CD4-positive, alpha-beta T cell treated with Interleukin-17A for 4 hours (primary cell): ENCODE measurements around the gene DCAF10.
"Not testable (repeated sequence)": the region's sequence is repeated elsewhere in the genome, so short reads cannot be mapped to it uniquely, and the experiment has no call there.

ENCODE experiments used
- DNase-seq: peaks from one replicate; pipeline ENCODE4 v3.0.0-alpha.2; 2020; ENCODE audit warnings: mixed read lengths

DCAF10 gene

DNA sequence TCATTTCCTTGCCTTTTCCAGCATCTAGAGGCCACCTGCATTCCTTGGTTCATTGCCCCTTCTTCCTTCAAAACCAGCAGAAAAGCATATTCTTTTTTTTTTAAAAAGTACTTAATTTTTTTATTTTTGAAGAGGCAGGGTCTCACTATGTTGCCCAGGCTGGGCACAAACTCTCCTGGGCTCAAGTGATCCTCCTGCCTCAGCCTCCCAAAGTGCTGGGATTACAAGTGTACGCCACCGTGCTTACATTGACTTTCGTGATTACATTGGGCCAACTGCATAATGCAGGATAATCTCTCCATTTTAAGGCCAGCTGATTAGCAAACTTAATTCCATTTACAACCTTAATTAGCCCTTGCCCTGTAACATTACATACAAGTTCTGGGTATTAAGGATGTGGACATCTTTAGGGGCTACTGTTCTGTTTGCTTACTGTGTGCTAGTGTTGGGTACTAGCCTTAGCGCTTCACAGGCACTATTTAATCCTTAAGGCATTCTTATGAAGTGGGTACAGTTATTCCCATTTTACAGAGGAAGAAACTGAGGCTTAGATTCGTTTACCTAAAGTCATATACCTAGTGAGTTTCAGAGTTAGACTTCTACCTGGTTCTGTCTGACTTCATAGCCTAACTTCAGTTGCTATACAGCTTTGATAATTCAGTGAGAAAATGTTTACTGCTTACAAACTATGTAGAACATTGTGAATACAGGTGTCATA is 69.6 kb downstream of the DCAF10 start:
- DNase-seq, result no peak

DNA sequence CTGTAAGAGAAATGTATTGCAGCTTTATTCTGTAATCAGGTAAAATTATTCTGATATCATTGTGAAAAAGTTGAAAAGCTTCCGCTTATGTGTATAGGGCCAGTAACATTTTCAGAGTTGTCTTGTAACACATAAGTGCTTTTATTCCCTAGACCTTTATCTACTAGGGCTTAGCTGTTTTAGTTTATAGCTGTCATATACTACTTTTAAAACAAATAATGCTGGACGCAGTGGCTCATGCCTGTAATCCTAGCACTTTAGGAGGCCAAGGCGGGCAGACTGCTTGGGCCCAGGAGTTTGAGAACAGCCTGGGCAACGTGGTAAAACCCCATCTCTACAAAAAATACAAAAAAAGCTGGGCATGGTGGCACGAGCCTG is 70.2 kb downstream of the DCAF10 start:
- DNase-seq, result no peak

DNA sequence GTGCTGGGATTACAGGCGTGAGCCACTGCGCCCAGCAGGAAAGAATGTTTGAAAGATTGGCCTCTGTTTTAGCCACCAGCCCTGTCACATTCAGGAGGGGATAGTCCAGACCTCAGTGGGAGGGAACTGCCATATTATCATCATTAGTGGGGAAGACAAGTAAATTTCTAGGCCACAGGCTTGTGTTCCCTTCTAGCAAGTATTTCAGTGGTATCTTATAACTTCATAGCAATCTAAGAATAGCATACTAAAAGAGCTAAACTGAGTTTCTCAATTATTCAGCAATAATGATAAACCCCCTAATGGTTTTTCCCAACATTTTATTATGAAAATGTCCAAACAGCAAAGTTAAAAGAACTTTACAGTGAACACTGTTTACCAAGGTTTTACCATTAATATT is 73.4 kb downstream of the DCAF10 start:
- no peak for DNase-seq

DNA sequence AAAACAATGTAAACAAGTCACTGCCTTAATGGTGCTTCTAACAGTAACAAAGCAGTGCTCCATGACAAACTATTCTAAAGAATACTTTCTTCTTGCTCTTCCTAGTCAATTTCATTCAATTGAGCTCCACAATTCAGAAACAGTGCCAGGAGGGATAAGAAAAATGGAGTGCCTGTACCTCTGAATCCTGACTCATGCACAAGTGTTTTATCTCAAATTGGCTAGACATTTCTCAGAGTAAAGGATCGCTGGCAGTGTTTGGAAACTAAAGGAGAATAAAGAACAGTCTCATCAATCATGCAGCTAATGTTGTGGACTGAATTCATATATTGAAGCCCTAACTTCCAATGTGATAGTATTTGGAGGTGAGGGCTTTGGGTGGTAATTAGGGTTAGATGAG is 75.8 kb downstream of the DCAF10 start:
- no peak for DNase-seq

DNA sequence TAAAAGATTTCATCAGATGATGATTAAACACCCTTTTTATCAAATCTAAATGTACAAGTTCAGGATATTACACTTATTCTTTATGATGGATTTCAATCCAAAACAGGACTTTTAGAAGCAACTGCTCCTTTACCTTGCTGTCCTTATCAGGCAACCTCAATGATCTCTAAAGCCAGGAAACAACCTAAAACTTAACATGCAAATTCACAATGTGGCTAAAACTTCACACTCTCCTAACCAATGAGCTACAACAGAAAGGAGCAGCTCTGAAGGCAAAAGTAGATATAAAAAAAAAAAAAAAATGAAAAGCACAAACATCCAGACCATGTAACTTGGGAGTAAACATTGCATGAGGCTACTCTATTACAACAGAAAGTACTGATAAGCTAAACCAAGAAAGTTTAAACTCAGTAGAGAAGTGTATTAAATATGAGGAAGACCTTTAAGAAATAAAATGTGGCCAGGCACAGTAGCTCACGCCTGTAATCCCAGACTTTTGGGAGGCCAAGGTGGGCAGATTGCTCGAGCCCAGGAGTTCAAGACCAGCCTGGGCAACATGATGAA is 80.4 kb downstream of the DCAF10 start:
- no peak for DNase-seq

DNA sequence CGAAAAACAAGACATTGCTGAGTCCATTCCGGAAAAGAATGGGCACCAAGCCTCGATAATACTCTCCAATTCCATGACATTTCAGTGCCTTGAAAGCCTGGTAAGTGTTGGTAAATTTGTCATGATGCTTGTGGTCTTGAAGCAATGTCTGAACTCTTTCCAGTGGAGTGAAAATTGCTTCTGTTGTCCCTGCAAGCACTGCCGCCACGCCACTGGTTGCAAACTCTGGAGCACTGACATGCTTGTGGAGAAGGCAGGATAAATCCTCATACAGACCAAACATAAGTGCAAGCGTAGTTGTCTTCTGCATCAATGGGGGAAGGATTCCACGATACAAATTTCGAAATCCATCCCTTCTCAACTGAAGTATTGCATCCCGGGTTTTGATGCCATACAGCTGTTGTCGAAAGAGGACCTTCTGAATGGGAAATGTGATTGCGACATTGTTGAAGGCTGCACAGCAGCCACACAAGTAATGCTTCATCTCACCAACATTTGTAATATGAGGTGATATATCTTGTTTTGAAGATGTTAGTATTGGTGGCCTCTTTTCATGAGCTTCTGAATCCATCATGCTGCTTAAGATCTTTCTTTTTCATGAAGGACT is 87.5 kb downstream of the DCAF10 start:
- DNase-seq, result not testable (repeated sequence)

DNA sequence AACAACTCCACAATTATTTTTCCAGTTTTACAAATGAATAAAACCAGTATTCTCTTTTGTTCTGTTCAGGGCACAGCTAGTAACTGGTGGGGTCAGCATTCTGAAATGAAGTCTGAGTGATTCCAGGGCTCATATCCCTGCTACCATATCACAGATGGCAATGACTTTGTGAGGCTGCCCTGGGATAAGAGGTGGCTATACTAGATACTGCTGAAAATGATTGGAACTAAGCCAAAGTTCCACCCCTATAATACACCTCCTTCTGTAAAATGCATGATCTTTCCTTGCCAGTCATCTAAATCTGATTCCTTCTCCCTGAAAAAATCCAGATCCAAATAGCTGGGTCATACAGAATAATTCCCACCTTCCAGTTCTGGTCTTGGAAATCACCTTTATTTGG is 88.9 kb downstream of the DCAF10 start:
- DNase-seq, result no peak

DNA sequence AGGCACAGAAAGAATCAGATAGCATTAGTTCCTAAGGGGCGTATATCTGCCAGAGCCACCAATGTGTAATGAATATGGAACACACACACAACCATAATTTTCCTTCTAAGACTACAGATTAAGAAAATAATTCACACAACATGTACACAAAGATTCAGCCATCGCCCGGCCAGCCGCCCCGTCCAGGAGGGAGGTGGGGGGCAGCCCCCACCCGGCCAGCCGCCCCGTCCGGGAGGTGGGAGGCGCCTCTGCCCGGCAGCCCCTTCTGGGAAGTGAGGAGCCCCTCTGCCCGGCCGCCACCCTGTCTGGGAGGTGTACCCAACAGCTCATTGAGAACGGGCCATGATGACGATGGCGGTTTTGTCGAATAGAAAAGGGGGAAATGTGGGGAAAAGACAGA is 90.4 kb downstream of the DCAF10 start:
- DNase-seq, result not testable (repeated sequence)

DNA sequence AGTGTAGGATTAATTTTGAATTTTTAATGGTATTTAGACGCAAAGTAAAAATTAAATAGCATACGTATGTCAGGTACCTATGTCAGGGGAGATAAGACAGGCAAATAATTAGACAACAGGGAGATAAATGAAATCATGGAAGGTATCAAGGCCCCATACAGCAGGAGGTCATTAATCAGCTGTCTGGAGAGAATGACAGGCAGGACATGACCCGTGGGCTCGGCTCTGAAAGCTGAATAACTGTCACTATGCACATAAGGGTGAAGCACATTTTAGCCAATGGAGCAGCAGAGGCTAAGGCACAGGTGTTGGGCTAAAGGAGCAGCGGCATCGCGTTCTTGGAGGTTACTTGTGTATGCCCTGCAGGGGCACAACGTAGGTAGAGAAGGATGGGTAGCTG is 91.5 kb downstream of the DCAF10 start:
- DNase-seq, result no peak

DNA sequence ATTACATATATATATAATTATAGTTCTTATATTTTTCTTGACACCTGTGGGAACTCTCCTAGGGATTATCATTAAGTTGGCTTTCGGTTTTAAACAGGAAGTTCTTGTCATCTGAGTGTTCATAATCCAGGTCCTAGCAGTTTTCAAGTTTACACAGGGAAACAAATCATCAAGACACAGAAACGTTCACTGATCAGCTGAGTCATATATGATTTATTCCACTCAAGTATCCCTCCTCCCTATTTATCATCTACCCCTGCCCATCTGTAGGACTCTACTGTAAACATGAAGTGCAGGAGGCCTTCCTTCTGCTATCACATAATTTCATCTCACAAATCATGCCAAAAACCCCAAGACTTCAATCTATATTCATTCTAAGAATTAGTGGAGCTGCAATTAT is 97.1 kb downstream of the DCAF10 start:
- DNase-seq, result no peak

DNA sequence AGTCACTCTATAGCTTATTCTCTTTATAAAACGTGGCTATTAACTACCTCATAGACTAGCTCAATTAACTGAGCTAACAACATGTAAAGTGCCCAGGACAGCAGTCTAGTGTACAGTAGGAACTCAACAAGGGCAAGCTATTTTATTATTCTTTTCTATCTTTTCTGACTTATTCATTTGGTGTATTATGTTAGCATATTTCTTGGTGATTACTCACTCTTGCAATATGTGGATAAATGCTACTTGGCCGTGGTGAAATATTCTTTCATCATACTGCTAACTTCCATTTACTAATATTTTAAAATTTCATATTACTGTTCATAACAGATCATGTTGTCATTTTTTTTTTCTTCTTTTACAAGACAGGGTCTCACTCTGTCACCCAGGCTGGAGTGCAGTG is 98.4 kb downstream of the DCAF10 start:
- DNase-seq, result no peak

DNA sequence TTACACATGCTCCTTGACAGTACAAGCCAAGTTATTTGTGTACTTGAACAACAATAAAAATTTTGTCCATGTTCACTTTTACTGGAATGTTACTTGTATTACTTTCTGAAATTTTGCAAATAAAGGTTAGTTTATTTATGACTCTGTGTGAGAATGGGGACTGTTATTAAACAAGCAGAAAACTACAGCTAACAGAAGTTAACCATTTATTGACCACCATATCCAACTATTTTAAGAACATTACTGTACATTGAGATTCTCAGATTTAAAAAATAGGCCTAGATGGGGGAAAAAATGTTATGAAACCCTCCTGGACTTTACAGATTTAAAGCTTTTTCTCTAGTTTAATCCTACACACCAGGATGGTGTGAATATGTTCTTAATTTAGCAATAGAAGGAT is 101.5 kb downstream of the DCAF10 start:
- no peak for DNase-seq

DNA sequence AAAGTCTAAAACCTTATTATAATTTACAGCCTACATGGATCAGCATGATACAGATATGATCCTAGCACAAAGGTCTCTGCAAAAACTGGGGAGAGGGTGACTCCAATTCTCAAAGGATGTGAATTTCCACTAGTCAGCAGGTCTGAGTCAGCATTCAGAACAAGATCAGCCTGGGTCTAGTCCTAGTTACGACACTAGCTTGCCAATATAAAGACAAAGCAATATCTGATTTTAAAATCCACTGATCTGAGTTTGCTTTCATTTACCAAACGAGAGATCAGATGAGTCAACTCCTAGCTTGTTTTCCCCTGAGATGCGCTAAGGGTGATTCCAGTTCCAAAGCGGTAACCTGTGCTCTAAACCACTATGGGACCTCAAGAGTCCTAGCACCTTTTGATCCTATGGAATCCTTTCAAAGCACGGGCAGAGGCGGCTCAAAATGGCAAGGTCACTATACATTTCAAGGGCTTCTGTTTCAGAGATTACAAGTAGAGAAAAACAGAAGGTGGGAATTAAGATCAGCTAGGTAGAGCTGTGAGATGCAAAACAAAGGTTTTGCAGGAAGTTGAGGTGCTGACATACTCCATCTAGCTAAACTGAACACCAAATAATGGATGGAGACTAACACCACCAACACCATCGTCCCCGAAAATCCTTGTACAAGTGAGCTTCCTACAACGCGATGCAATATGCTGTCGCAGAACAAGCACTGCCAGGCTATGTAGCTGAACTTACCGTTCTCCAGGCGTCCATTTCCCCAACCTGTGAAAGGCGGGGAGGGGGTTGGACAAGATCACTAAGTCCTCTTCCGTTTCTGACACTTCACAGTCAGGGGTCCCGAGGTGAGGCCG is 102.4 kb downstream of the DCAF10 start:
- no peak for DNase-seq

DNA sequence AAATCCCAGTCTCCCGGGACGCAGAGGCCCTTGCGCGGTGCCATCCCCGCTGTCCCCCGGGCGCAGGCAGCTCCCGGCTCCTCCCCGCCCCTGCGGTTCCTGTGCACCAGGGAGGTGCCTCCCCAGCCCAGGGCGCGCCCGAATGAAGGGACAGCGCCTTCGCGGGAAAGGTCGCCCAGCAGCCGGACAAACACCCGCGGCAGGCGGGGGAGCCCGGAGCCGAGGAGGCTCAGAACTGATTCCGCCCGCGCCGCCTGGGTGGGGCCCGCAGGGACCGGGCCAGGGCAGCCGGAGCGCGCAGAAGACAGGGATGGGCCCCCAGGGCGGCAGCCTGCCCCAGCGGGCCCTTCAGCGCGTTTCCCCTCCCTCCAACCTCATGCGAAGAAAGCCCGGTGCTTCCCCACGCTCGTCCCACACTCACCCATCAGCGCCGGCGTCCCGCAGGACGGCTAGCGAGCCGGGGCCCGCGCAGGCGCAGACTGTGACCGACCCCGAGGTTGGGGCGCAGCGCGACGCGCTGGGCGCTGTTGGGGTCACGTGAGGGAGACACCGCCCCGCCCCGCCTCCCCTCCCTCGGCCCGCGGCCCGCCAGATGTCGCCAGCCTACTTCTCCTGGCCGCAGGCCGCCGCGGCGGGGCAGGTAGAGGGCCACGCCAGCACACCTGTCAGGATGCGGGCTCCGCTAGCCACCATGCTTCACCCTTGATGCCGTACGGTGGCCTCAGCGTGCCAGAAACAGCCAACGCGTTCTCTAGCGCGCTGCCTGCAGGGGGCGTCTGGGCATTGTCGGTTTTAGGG is 103.2 kb downstream of the DCAF10 start, which contains the start of gene SLC25A51:
SLC25A51 (minus strand) TSS at position 481 of the 798 bp plus-strand sequence. CDS start 15,577 bp downstream, outside the sequence.
- peak; percentile 96 for DNase-seq

DNA sequence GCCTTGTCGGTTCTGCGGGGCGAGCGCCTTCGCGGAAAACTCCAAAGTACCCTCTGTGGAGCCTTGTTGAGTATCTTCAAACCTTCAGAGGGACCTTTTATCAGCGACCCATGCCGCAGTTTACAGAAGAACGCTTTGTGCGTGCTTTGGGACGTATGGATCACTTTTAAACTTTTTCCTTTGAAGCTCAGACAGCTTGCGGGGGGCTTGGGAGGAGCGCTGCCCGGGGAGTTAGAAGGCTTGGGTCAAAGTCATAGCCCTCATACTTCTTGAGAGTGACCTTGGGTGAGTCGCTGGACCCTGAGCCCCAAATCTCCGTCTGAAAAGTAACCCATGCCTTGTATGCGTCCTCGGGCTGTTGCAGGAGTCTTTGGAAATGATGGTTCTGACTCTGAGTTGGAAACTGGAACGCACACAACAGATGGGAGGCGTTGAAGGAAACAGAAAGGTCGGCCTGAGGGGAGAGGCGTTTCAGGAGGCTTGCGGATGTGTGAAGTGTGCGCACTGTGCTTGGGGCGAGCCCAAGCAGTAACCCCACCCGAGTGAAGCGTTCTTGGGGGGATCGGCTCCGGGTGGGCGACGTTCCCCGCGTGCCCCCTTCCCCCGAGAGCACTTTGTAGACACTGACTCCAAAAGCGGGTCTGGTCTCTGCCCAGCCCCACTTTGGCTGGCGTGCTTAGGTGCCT is 104.0 kb downstream of the DCAF10 start:
- no peak for DNase-seq

DNA sequence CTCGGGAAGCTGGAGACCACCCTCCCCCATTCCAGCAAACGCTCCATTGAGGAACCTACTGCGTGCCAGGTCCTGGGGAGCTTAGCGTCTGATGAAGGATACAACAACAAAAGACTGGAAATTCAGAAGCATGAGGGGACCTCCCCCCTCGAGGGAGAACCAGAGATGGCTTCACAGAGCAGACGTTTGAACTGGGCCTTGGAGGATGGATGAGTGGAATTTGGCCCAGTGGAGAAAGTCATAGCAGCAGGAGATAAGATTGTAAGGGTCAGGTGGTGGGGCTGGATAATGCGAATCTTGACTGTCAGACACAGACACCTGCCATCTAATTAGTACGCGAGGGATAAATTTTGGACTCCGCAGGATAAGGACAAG is 104.5 kb downstream of the DCAF10 start:
- DNase-seq, result no peak

DNA sequence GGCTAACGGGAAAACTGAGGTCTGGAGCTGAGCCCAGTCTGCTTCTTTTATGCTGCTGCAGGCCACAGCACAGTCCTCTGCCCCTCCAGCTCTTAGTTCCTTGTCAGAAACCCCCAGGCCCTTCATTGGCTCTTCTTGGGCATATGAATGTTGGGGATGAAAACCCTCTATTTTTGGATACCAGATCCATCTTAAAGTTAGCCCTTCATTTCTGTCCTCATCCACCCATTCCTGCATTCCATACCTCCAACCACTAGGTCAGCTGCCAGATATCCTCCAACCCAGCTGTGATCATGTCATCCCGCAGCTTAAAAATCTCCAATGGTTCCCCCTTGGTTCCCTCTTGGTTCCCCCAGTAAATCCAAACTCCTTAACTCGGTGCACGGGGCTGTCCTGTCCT is 105.2 kb downstream of the DCAF10 start:
- no peak for DNase-seq

DNA sequence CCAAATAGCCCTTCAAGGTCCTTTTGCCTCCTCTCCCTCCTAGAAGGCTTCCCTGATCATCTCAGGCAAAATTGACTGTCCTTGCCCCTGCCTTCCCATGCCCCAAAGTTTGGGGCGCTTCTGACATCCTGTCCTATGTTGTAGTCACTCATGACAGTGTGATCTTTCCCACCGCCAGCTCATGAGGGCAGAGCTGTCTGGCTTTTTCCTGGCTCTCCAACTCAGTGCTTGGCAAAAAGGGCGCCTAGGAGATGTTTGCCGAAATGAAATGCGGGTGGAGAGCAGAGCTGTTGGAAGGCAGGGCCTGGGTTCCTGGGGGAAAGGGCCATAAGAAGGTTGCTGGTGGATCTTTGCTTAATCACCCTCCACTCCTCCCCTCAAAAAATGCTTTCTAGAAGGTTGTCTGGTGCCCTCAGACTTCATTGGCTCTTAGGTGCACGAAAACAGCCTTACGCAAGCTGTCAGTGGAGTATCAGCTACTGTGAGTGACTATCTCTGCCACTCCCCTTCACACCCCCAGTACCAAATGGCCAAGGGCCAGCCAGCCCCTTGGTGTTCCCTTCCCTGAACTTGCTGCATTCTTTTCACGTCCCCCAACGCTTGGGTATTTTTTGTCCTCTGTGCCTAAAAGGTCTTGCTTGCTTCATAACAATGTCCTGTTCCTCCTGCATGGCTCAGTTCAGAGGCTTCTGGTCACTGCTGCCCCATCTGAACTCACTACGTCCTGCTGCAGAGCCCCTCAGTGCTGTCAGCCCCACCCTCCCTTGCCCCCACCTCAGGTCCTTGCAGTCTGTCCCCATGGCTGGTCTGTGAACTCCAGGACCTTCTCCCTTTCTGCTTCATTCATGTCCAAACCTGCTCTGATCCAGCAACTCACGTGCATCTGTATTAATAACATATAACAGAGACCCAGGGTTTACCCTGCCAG is 106.0 kb downstream of the DCAF10 start:
- DNase-seq, result no peak

DNA sequence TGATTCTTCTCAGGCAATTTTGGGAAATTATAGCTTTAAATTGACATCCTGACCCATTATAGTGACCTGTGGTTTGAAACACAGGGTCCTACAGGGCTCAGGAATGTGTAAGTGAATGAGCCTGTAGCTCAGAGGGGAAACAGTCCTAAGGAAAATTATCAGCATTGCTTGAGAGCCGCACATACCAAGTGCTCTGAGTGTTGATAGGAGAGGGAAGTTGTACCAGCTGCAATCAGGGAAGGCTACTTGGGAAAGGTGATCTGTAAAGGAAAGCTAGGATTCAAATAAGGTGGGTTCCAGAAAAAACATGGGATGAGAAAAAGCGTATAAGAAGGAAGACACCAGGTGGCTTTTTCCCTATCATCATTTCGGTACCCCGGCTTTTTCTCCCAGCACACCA is 107.7 kb downstream of the DCAF10 start:
- no peak for DNase-seq

DNA sequence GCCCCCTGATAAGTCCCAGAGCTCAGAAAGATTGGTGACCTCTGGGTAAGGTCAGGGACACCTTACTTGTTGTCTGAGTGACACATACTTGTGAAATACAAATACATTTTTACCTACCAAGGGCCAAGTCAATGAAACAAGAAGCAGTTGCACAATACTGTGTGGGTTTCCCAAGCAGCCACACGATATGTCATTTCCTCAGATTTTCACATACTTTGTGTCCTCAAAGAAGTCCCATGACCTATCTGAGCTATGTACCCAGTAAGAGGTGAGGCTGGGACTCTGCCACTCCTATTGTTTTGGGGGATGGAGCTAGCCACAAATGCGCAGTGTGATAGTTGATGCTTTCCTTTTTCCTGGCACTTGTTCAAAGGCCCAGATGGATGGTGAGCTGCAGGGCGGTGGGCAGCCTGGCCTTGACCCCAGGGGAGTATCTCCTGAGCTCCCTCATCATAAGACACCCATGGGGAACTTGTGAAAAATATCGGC is 108.1 kb downstream of the DCAF10 start:
- no peak for DNase-seq

DNA sequence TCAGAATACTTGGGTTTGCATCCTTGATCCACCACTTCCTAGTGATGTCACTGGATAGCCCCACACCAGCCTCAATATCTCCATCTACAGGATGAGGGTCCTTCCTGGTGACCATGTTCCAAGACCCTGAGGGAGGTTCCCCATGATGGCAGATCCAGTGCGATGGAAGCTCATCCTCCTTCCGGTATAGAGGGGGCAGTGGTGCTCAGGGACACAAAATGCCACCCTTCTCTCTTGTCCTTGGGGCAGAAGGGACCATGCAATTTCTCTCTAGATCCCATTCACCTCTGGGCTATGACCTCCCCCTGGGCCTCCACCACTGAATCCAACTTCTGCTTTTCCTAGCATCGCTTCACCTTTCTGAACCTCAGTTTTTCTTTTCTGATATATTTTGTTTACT is 108.7 kb downstream of the DCAF10 start:
- no peak for DNase-seq
